GM23338 (cell line): Measurements from ENCODE around the gene TACC3. TPM values are rescaled to one million over a fixed set of nuclear protein-coding genes. Genes with fewer than 3 reads are reported as not detected.

Source experiments
- ATAC-seq: fragments of 200-7000 bp; cut with Tn5 transposase; 3 replicates; pipeline ENCODE4 v1.9.1; 2020
- DNase-seq: peaks from one replicate; pipeline ENCODE4 v3.0.0-alpha.2; 2015; ENCODE audit warnings: low spot score
- H2AFZ ChIP-seq: fragments of 200-600 bp; sonication (generic); 2 replicates; pipeline ENCODE4 v1.8.0; 2016; ENCODE audit warnings: antibody characterized with exemption, mild to moderate bottlenecking, moderate library complexity
- H3F3A ChIP-seq: fragments of 200-600 bp; sonication (generic); replicated peaks from 2 replicates; pipeline ENCODE4 v1.8.0; 2017; ENCODE audit warnings: antibody characterized with exemption, mixed run types, low read depth
- H3K27ac ChIP-seq: fragments of 200-600 bp; sonication (generic); 2 replicates; pipeline ENCODE4 v1.6.1; 2016; ENCODE audit warnings: low read depth
- H3K27me3 ChIP-seq: fragments of 200-600 bp; sonication (generic); 2 replicates; pipeline ENCODE4 v1.8.0; 2016; ENCODE audit warnings: mild to moderate bottlenecking, mixed run types, moderate library complexity; ENCODE audit not compliant: insufficient read depth
- H3K36me3 ChIP-seq: fragments of 200-600 bp; sonication (generic); 2 replicates; pipeline ENCODE4 v1.8.0; 2016; ENCODE audit warnings: mild to moderate bottlenecking; ENCODE audit not compliant: insufficient read depth
- H3K4me1 ChIP-seq: fragments of 200-600 bp; sonication (generic); 2 replicates; pipeline ENCODE4 v1.8.0; 2016; ENCODE audit warnings: mild to moderate bottlenecking, moderate library complexity; ENCODE audit not compliant: insufficient read depth
- H3K4me2 ChIP-seq: fragments of 200-600 bp; sonication (generic); 2 replicates; pipeline ENCODE4 v1.7.1; 2017; ENCODE audit warnings: mixed run types
- H3K4me3 ChIP-seq: fragments of 200-600 bp; sonication (generic); 2 replicates; pipeline ENCODE4 v1.6.1; 2016; ENCODE audit warnings: mixed run types
- H3K79me2 ChIP-seq: fragments of 200-600 bp; sonication (generic); replicated peaks from 2 replicates; pipeline ENCODE4 v1.8.0; 2017; ENCODE audit warnings: mild to moderate bottlenecking; ENCODE audit not compliant: insufficient read depth
- H3K9me2 ChIP-seq: fragments of 200-600 bp; sonication (generic); 2 replicates; pipeline ENCODE4 v1.8.0; 2017; ENCODE audit not compliant: insufficient read depth
- H4K20me1 ChIP-seq: fragments of 200-600 bp; sonication (generic); replicated peaks from 2 replicates; pipeline ENCODE4 v1.8.0; 2017; ENCODE audit warnings: mild to moderate bottlenecking; ENCODE audit not compliant: insufficient read depth
- H3K27ac Mint-ChIP-seq: 2 replicates; pipeline ENCODE4 v1.8.0; 2020; ENCODE audit warnings: inconsistent platforms, mild to moderate bottlenecking, moderate library complexity, mixed read lengths
- H3K27me3 Mint-ChIP-seq: 3 replicates; pipeline ENCODE4 v1.8.0; 2022; ENCODE audit warnings: low read depth, mild to moderate bottlenecking, moderate library complexity, mixed read lengths, inconsistent platforms; ENCODE audit not compliant: insufficient read depth, poor library complexity
- H3K36me3 Mint-ChIP-seq: 3 replicates; pipeline ENCODE4 v1.8.0; 2021; ENCODE audit warnings: low read depth, mild to moderate bottlenecking, inconsistent platforms, moderate library complexity, mixed read lengths
- H3K4me1 Mint-ChIP-seq: 3 replicates; pipeline ENCODE4 v1.8.0; 2020; ENCODE audit warnings: mild to moderate bottlenecking, inconsistent platforms, mixed read lengths
- H3K4me3 Mint-ChIP-seq: 3 replicates; pipeline ENCODE4 v1.8.0; 2021; ENCODE audit warnings: moderate library complexity, mild to moderate bottlenecking, inconsistent platforms, mixed read lengths
- H3K9me3 Mint-ChIP-seq: 3 replicates; pipeline ENCODE4 v1.8.0; 2020; ENCODE audit warnings: moderate library complexity, mild to moderate bottlenecking, inconsistent platforms, mixed read lengths
- CREB1 ChIP-seq: fragments of 250-450 bp; sonication (Bioruptor Pico); IDR thresholded peaks from 2 replicates; pipeline ENCODE4 v1.5.0; 2020; ENCODE audit warnings: low read depth, mild to moderate bottlenecking, moderate library complexity
- EZH2 ChIP-seq: fragments of 200-600 bp; sonication (generic); IDR thresholded peaks from one replicate; pipeline ENCODE4 v1.8.0; 2017; ENCODE audit warnings: antibody characterized with exemption, mild to moderate bottlenecking, low read depth; ENCODE audit not compliant: unreplicated experiment
- EZH2phosphoT487 ChIP-seq: fragments of 200-600 bp; sonication (generic); IDR thresholded peaks from one replicate; pipeline ENCODE4 v1.8.1; 2018; ENCODE audit warnings: antibody characterized with exemption; ENCODE audit not compliant: unreplicated experiment
- JUNB ChIP-seq: IDR thresholded peaks from one replicate; pipeline ENCODE4 v1.6.1; 2016; ENCODE audit warnings: antibody characterized with exemption; ENCODE audit not compliant: unreplicated experiment
- NANOG ChIP-seq: IDR thresholded peaks from 2 replicates; pipeline ENCODE4 v1.6.1; 2016; ENCODE audit warnings: antibody characterized with exemption, borderline replicate concordance
- POLR2AphosphoS5 ChIP-seq: IDR thresholded peaks from 2 replicates; pipeline ENCODE4 v1.6.1; 2016; ENCODE audit warnings: antibody characterized with exemption, low read depth
- STAT1 ChIP-seq: IDR thresholded peaks from one replicate; pipeline ENCODE4 v1.6.1; 2016; ENCODE audit warnings: antibody characterized with exemption; ENCODE audit not compliant: unreplicated experiment
- ZNF114 ChIP-seq: fragments of 250-450 bp; sonication (Bioruptor Pico); IDR thresholded peaks from 2 replicates; pipeline ENCODE4 v1.5.0; 2020; ENCODE audit warnings: mild to moderate bottlenecking, moderate library complexity
- ZNF331 ChIP-seq: fragments of 250-450 bp; sonication (Bioruptor Pico); IDR thresholded peaks from 2 replicates; pipeline ENCODE4 v1.5.0; 2020; ENCODE audit warnings: low read depth, mild to moderate bottlenecking, moderate library complexity
- polyA plus RNA-seq: library from polyadenylated mRNA; unstranded; fragments of >200 nt; fragmentation: Nextera tagmentation; extraction: Ambion mirVana; gene quantifications from 2 replicates; pipeline ENCODE4 v1.2.1, GENCODE V29; 2016
- total RNA-seq: library from RNA; depleted of rRNA; stranded (reverse); fragments of >200 nt; shearing (Covaris generic); gene quantifications from 2 replicates; pipeline ENCODE4 v1.2.3, GENCODE V29; 2014
- TF ChIP-seq, protein P1 (sequence below): IDR thresholded peaks from one replicate; pipeline ENCODE4 v1.6.1; 2018; ENCODE audit warnings: antibody characterized with exemption; ENCODE audit not compliant: unreplicated experiment
- TF ChIP-seq, protein P2 (sequence below): fragments of 250-450 bp; sonication (Bioruptor Pico); IDR thresholded peaks from 2 replicates; pipeline ENCODE4 v1.5.0; 2020; ENCODE audit warnings: mild to moderate bottlenecking, moderate library complexity
- TF ChIP-seq, protein P3 (sequence below), 2 experiments: fragments of 200-600 bp in 1 of 2; sonication (generic) in 1 of 2; conservative IDR thresholded peaks; 2 replicates each; pipeline versions ENCODE4 v1.5.1 to v1.6.1; 2016 to 2017; ENCODE audit warnings: antibody characterized with exemption in 2 of 2, low read depth in 2 of 2, mild to moderate bottlenecking in 2 of 2, moderate library complexity in 1 of 2
- TF ChIP-seq, protein P4 (sequence below): IDR thresholded peaks from 2 replicates; pipeline ENCODE4 v1.6.1; 2016; ENCODE audit warnings: antibody characterized with exemption

Gene TACC3
- total and polyA plus RNA-seq, 2 experiments from 2014 or later, result 120 TPM

DNA sequence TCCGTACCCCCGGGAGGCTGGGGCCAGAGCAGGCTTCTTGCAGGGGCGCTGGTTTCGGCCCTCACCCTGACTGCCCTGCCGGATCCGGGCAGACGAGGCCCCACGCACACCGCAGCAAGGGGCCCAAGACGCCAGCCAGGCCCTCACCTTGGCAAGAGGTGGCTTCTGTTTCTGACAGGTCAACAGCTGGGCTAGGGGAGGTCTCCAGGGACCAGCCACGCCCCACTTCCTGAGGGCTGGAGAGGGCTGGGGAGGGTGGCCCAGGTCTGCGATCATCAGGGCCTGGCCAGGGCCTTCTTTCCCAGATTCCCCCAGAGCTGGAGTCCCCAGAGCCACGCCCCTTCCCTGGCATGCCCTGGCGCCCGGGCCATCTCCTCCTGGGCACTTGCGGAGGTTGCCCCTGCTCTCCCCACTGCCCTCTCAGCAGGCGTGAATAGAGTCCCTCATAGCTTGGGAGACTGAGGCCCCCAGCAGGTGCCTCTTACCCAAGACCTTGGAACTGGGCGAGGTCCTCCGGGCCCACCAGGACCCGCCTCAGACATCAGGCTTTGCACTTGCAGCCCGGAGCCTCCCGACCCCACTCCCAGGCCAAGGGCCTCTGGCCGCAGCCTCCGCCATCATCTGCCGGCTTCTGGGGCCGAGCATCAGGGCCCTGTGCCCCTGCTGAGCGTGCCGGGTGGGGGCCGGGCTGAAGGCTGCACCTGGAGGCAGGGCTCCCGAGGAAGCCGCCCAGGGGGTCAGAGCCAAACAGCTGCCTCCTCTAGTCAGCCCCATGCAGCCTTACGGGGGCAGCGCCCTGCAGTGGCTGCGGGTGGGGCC is 65.4 kb downstream of the TACC3 start:
- Histone ChIP-seq H4K20me1 (no peaks in the 10 kb centered on the region), H3K4me1 (no peaks in the 10 kb centered on the region), H3K9me2 (no peaks in the 10 kb centered on the region), H3K79me2 (no peaks in the 10 kb centered on the region), H3K27me3 (peaks cover 20% of the 10 kb centered on the region), H3K27ac (no peak overlapping the region), H3F3A (no peaks in the 10 kb centered on the region), H2AFZ (no peak overlapping the region), H3K4me3 (no peak overlapping the region), H3K4me2 (no peak overlapping the region), H3K36me3 (no peaks in the 10 kb centered on the region)
- DNase-seq, result no peak
- Mint-ChIP-seq H3K27ac (no peak overlapping the region), H3K36me3 (no peaks in the 10 kb centered on the region), H3K4me3 (no peak overlapping the region), H3K9me3 (no peaks in the 10 kb centered on the region), H3K27me3 (peaks cover 15% of the 10 kb centered on the region), H3K4me1 (peaks cover 2% of the 10 kb centered on the region; the same call in 2 of the 3 replicates)
- TF ChIP-seq POLR2AphosphoS5, result no peak
- no peak for TF ChIP-seq CREB1 (CRISPR knock-in tag)
- TF ChIP-seq, protein P1, sequence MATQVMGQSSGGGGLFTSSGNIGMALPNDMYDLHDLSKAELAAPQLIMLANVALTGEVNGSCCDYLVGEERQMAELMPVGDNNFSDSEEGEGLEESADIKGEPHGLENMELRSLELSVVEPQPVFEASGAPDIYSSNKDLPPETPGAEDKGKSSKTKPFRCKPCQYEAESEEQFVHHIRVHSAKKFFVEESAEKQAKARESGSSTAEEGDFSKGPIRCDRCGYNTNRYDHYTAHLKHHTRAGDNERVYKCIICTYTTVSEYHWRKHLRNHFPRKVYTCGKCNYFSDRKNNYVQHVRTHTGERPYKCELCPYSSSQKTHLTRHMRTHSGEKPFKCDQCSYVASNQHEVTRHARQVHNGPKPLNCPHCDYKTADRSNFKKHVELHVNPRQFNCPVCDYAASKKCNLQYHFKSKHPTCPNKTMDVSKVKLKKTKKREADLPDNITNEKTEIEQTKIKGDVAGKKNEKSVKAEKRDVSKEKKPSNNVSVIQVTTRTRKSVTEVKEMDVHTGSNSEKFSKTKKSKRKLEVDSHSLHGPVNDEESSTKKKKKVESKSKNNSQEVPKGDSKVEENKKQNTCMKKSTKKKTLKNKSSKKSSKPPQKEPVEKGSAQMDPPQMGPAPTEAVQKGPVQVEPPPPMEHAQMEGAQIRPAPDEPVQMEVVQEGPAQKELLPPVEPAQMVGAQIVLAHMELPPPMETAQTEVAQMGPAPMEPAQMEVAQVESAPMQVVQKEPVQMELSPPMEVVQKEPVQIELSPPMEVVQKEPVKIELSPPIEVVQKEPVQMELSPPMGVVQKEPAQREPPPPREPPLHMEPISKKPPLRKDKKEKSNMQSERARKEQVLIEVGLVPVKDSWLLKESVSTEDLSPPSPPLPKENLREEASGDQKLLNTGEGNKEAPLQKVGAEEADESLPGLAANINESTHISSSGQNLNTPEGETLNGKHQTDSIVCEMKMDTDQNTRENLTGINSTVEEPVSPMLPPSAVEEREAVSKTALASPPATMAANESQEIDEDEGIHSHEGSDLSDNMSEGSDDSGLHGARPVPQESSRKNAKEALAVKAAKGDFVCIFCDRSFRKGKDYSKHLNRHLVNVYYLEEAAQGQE, result no peak
- TF ChIP-seq, protein P2, sequence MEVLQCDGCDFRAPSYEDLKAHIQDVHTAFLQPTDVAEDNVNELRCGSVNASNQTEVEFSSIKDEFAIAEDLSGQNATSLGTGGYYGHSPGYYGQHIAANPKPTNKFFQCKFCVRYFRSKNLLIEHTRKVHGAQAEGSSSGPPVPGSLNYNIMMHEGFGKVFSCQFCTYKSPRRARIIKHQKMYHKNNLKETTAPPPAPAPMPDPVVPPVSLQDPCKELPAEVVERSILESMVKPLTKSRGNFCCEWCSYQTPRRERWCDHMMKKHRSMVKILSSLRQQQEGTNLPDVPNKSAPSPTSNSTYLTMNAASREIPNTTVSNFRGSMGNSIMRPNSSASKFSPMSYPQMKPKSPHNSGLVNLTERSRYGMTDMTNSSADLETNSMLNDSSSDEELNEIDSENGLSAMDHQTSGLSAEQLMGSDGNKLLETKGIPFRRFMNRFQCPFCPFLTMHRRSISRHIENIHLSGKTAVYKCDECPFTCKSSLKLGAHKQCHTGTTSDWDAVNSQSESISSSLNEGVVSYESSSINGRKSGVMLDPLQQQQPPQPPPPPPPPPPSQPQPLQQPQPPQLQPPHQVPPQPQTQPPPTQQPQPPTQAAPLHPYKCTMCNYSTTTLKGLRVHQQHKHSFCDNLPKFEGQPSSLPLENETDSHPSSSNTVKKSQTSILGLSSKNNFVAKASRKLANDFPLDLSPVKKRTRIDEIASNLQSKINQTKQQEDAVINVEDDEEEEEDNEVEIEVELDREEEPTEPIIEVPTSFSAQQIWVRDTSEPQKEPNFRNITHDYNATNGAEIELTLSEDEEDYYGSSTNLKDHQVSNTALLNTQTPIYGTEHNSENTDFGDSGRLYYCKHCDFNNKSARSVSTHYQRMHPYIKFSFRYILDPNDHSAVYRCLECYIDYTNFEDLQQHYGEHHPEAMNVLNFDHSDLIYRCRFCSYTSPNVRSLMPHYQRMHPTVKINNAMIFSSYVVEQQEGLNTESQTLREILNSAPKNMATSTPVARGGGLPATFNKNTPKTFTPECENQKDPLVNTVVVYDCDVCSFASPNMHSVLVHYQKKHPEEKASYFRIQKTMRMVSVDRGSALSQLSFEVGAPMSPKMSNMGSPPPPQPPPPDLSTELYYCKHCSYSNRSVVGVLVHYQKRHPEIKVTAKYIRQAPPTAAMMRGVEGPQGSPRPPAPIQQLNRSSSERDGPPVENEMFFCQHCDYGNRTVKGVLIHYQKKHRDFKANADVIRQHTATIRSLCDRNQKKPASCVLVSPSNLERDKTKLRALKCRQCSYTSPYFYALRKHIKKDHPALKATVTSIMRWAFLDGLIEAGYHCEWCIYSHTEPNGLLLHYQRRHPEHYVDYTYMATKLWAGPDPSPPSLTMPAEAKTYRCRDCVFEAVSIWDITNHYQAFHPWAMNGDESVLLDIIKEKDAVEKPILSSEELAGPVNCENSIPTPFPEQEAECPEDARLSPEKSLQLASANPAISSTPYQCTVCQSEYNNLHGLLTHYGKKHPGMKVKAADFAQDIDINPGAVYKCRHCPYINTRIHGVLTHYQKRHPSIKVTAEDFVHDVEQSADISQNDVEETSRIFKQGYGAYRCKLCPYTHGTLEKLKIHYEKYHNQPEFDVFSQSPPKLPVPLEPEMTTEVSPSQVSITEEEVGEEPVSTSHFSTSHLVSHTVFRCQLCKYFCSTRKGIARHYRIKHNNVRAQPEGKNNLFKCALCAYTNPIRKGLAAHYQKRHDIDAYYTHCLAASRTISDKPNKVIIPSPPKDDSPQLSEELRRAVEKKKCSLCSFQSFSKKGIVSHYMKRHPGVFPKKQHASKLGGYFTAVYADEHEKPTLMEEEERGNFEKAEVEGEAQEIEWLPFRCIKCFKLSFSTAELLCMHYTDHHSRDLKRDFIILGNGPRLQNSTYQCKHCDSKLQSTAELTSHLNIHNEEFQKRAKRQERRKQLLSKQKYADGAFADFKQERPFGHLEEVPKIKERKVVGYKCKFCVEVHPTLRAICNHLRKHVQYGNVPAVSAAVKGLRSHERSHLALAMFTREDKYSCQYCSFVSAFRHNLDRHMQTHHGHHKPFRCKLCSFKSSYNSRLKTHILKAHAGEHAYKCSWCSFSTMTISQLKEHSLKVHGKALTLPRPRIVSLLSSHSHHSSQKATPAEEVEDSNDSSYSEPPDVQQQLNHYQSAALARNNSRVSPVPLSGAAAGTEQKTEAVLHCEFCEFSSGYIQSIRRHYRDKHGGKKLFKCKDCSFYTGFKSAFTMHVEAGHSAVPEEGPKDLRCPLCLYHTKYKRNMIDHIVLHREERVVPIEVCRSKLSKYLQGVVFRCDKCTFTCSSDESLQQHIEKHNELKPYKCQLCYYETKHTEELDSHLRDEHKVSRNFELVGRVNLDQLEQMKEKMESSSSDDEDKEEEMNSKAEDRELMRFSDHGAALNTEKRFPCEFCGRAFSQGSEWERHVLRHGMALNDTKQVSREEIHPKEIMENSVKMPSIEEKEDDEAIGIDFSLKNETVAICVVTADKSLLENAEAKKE (CRISPR knock-in tag), result no peak
- TF ChIP-seq, protein P3, sequence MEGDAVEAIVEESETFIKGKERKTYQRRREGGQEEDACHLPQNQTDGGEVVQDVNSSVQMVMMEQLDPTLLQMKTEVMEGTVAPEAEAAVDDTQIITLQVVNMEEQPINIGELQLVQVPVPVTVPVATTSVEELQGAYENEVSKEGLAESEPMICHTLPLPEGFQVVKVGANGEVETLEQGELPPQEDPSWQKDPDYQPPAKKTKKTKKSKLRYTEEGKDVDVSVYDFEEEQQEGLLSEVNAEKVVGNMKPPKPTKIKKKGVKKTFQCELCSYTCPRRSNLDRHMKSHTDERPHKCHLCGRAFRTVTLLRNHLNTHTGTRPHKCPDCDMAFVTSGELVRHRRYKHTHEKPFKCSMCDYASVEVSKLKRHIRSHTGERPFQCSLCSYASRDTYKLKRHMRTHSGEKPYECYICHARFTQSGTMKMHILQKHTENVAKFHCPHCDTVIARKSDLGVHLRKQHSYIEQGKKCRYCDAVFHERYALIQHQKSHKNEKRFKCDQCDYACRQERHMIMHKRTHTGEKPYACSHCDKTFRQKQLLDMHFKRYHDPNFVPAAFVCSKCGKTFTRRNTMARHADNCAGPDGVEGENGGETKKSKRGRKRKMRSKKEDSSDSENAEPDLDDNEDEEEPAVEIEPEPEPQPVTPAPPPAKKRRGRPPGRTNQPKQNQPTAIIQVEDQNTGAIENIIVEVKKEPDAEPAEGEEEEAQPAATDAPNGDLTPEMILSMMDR (conservative IDR thresholded peaks at IDR 0.05; ENCODE audit: low read depth in 2 of 2), result no peak
- no peak for TF ChIP-seq ZNF114 (CRISPR knock-in tag)
- no peak for TF ChIP-seq NANOG
- no peak for TF ChIP-seq EZH2
- TF ChIP-seq EZH2phosphoT487, result no peak
- TF ChIP-seq ZNF331, result no peak
- TF ChIP-seq STAT1, result no peak
- TF ChIP-seq JUNB, result no peak
- TF ChIP-seq, protein P4, sequence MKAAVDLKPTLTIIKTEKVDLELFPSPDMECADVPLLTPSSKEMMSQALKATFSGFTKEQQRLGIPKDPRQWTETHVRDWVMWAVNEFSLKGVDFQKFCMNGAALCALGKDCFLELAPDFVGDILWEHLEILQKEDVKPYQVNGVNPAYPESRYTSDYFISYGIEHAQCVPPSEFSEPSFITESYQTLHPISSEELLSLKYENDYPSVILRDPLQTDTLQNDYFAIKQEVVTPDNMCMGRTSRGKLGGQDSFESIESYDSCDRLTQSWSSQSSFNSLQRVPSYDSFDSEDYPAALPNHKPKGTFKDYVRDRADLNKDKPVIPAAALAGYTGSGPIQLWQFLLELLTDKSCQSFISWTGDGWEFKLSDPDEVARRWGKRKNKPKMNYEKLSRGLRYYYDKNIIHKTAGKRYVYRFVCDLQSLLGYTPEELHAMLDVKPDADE, result no peak
- ATAC-seq, result no peak; the same call in 2 of the 3 replicates
